CD4-positive, alpha-beta T cell treated with Interleukin-15 for 4 hours (primary cell): Measurements from ENCODE around the gene RETN.

ENCODE experiments used
- DNase-seq: peaks from one replicate; pipeline ENCODE4 v3.0.0-alpha.2; 2020; ENCODE audit warnings: low spot score

Gene RETN

GRCh38 chr19:7685546-7686445 lies 16.9 kb downstream of the RETN start:
- no peak for DNase-seq

GRCh38 chr19:7687177-7687576 lies 18.3 kb downstream of the RETN start:
- no peak for DNase-seq

- DNase-seq, result no peak
Observed at GRCh38 chr19:7689165-7689564, 20.3 kb downstream of the RETN start.

GRCh38 chr19:7690779-7691258 lies 22.0 kb downstream of the RETN start:
- no peak for DNase-seq

GRCh38 chr19:7691497-7691896 lies 22.6 kb downstream of the RETN start:
- no peak for DNase-seq

GRCh38 chr19:7692417-7693088 lies 23.7 kb downstream of the RETN start:
- no peak for DNase-seq

- DNase-seq, result no peak
Observed at GRCh38 chr19:7694499-7694898, 25.6 kb downstream of the RETN start.

- DNase-seq, result no peak
Observed at GRCh38 chr19:7697721-7698287, 29.0 kb downstream of the RETN start.

DNA sequence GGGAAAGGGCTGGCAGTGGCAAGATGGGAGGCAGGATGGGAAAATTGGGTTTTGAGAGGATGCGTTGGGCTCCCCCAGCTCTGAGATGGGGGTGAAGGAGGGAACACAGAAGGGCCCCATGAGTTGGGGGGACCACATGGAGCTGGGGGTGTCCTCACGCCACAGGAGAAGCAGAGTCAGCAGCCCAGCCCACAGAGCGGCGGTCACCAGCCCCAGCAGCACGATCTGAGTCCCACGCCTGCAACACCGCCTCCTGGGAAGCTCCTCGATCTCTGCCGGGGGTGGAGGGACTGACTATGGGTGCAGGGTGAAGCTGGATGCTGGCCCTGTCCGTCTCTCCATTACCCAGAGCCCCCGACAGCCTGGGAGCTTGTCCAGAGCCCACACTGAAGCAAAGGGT lies 29.7 kb downstream of the RETN start:
- no peak for DNase-seq

- DNase-seq, result no peak
Observed at GRCh38 chr19:7699003-7699402, 30.2 kb downstream of the RETN start.

GRCh38 chr19:7699417-7700401 lies 30.9 kb downstream of the RETN start:
- peak; percentile 45 for DNase-seq

DNA sequence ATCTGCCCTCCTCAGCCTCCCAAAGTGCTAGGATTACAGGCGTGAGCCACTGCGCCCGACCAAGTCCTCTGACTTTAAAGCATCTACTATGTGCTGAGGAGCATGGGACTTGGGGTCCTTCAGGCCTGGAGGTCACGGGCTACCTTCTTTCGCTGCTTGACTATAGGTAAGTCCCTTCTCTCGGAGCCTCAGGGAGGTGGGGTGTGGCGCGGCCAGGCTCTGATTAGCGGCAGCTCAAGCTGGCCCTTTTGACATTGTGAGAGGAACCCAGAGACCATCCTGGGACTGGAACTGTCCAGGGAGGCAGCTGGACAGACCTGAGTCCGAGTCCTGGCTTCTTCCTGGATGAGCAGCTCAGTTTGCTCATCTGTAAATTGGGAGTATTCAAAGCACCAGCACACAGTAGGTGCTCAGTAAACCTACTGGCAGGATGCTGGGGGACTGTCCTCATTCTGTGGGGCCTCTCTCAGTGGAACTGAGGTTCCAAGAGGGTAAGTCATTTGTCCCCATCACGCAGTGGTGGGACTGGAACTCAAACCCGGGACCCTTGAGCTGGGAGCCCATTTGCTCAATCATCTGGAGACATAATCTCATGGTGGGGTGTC lies 32.3 kb downstream of the RETN start:
- DNase-seq, result no peak

GRCh38 chr19:7701654-7702457 lies 33.0 kb downstream of the RETN start, which contains the start of gene FCER2:
TSS of gene FCER2 (minus strand) at chr19:7702131. CDS start at chr19:7699760, 2,371 bp downstream.
- DNase-seq, result no peak

GRCh38 chr19:7703332-7703731 lies 34.5 kb downstream of the RETN start:
- no peak for DNase-seq

DNA sequence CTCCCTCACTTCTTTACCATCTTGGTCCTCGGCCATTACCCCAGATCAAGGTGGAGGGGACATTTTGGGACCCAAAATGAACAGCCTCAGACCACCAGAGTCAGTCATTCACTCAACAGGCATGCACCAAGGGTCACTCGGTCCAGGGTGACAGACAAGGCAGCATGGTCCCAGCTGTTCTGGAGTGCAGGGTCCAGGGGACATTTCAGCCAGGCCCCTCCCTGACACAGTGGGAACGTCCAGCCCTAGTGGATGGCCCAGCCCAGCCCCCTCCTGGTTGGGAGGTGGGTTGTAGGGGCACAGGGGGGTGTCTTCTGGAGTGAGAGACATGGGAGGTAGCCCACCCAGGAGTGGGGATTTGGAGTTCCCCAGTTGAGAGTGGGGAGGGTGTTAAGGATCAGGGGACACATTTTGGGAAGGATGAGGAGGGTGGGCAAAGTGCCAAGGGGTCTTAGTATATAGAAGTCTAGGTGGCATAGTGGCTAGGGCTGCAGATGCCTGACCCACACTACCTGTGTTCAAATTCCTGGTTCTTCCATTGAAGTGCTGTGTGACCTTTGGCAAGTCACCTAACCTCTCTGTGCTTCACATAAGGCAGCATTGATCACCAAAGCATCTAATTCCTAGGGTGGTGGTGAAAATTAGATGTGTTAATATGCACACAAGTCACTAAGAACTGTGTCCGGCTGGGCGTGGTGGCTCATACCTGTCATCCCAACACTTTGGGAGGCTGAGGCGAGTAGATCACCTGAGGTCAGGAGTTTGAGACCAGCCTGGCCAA lies 35.6 kb downstream of the RETN start:
- DNase-seq, result no peak

DNA sequence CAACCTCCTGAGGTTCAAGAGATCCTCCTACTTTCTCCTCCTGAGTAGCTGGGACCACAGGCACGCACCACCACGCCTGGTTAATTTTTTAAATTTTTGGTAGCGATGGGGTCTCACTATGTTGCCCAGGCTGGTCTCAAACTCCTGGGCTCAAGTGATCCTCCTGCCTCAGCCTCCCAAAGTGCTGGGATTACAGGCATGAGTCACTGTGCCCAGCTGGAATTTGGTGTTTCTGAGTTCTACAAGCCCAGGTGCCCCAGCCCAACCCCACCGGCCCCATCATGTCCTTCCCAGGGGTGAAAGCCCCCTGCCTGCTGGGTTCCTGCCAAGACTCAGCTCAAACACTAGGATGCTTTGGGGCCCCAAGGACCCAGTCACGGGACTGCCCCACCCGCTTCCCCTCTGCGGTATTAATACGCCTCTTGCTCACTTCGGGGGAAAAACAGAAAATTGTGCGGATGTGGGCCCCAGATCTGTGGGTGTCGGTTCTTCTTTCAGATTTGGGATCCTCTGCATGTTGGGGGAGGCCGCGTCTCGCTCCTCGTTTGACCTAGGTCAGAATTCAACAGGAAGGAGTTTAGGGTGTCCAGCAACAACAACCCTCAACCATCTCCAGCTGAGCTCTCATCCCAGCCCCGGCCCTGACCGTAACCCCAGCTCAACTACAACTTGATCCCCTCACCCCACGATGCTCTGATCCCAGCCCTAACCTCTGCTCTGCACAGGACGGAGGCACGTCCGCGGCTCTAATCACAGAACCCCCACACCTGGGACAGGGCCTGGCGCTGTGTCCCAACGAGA lies 36.7 kb downstream of the RETN start:
- DNase-seq, result peak; percentile 76

- no peak for DNase-seq
Observed at GRCh38 chr19:7706188-7706954, 37.5 kb downstream of the RETN start.

- DNase-seq, result no peak
Observed at GRCh38 chr19:7706955-7707456, 38.2 kb downstream of the RETN start.
